HG02571 (cell line): Measurements from ENCODE around the gene NOTCH4.

Source experiments
- ATAC-seq: cut with Tn5 transposase; IDR thresholded peaks from one replicate; pipeline ENCODE4 v1.9.1; 2021; ENCODE audit warnings: mild to moderate bottlenecking, moderate library complexity; ENCODE audit not compliant: unreplicated experiment

NOTCH4 gene

GRCh38 chr6:32183030-32183429 lies 40.8 kb downstream of the NOTCH4 start:
- no peak for ATAC-seq

DNA sequence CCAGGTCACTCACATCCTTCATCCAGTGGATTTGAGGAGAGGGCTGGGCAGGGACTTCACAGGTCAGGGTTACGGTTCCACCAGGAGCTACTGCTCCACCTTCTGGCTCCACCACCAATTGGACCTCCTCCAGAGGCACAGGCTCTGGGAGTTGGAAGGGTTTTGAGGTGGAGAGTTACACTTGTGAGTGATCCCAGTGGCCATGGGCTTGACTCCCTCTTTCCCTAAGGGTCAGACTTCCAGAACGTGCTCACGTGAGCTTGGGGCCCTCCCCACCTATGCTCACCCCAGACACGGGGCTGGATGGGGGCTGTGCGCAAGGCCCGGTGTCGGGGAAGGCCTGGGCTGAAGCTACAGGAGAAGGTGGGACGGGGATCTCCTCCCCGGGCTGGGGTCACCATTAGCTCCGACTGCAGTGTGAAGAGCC lies 41.3 kb downstream of the NOTCH4 start:
- no peak for ATAC-seq

DNA sequence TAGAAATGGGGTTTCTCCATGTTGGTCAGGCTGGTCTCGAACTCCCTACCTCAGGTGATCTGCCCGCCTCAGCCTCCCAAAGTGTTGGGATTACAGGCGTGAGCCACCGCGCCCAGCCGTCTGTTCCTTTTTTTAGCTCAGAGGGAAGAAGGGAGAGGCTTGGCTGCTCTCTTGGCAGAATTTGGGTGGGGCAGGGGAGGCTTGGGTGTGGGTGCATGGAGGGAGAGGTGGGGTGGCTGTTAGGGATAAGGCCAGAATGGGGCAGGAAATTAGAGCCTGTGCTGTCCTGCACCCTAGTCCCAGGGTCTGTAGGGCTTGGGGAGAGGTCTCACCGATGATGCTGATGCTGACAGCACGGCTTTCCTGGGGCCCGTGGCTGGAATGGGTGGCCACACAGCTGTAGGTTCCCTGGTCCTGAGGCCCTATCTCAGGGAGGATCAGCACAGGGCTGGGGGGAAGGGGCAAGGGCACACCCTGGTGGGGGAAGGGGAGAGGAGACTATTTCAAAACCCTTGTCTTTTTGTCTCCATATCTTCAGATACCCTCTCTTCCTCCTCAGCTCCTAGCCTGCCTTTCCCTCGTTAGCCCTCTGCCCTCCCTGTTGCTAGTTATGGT lies 41.8 kb downstream of the NOTCH4 start:
- no peak for ATAC-seq

- no peak for ATAC-seq
These were observed 42.6 kb downstream of the NOTCH4 start for GRCh38 chr6:32181148-32181702.

- ATAC-seq = no peak
These were observed 44.0 kb downstream of the NOTCH4 start for GRCh38 chr6:32179766-32180405.

- ATAC-seq = no peak
These were observed 45.1 kb downstream of the NOTCH4 start for GRCh38 chr6:32178547-32179440.

- ATAC-seq = peak; percentile 74
These were observed 45.9 kb downstream of the NOTCH4 start, which contains the start of gene RNF5 for GRCh38 chr6:32177788-32178546. Gene RNF5, plus strand, starts transcription at chr6:32178405. Its CDS starts 107 bp downstream, at chr6:32178512.

DNA sequence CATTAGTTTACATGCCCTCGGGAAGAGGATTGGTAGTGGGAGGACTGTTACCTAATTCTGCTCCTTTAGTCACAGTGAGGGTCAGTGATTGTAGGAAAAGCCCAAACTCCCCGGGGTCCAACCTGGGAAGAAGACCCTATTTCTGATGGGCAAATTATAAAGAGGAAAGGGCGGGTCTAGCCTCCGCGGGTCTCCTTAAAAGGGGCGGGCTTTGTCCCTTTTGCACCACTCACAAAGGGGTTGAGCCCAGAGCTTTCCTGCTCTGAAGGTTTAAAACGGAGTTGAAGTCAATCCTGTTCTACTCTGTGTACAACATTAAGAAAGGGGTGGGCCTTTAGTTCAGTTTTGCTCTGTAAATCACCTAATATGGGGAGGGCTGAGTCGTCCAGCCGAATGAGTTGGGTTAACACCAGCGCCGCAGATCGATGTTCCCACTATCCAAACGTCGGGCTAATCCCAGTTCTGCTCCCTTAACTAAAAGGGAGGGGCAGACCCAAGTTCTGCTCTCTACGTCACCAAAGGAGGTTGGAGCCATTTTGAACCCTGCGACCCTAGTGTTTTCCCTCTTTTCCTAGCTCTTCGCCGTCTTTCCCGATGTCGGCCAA lies 46.6 kb downstream of the NOTCH4 start:
- ATAC-seq = no peak

GRCh38 chr6:32176476-32177182 lies 47.2 kb downstream of the NOTCH4 start:
- ATAC-seq = no peak

DNA sequence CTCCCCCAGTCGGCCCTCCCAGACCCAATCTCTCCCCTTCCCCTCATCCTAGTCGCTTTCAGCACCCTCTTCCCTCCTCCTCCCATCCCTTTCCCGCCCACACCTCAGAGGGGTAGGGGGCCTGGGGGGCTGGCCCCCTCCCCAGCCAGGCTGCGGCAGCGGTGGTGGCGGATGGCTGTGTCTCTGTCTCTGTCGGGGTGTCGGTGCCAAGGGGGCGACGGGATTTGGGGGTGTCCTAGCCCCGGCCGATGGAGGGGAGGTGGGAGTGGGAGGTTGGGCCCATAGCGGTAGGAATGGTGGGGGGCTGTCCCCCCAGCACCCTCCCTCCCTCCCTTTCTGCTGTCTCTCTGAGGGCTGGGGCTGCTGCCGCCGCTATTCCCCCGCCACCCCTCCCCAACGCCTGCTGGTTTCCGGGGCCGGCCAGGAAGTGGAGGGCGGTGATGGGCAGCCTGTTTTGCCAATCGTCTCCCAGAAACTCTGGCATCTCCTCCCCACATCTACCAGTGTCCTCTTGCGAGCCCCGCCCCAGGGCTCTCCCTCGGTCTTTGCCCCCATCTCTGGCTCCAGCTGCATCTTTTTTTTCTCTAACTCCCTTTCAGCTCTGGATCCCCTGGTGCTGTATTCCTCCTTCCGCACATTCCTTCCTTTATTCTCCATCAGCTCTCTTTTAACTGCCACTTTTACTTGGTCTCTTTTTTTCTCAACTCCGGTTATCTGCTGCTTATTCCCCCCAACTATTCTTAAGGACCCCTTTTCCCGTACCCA lies 48.0 kb downstream of the NOTCH4 start, which contains the start of gene AGPAT1:
TSS of gene AGPAT1 (minus strand) at position 374 of the 765 bp plus-strand sequence. CDS start 4,588 bp downstream, outside the sequence.
- ATAC-seq = peak; percentile 43

- ATAC-seq = no peak
These were observed 48.6 kb downstream of the NOTCH4 start for GRCh38 chr6:32175322-32175710.

- no peak for ATAC-seq
These were observed 49.5 kb downstream of the NOTCH4 start for GRCh38 chr6:32174416-32174815.

DNA sequence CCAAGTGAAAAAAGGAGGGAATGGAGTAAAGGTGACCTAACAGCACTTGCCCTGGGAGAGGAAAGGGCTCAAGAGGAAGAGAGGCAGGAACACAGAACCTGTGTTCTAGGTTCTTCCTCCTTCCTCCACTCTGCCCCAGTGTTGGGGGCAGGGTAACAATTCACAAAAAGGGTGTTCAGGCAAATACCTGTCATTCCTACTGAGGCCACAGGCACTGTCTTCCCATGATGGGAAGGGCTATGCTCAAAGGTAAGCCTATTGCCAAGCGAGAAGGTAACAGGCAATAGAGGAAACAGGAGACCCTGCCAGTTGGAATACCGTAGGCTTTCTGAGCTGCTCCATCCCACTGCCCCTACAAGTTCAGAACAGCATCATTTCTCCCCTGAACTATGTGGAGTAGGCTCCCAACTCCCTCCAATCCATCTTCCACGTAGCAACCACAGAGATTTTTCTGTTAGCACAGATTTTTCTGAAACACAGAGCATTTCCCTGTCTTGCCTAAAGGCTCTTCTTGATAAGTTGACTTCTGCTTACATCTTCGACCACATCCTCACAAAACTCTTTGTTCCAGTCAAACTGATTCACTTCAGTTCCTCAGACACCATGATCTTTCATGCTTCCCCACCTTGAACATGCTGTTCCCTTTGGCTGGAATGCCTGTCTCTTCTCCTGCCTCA lies 50.7 kb downstream of the NOTCH4 start:
- no peak for ATAC-seq

- no peak for ATAC-seq
These were observed 52.6 kb downstream of the NOTCH4 start for GRCh38 chr6:32171234-32171633.

DNA sequence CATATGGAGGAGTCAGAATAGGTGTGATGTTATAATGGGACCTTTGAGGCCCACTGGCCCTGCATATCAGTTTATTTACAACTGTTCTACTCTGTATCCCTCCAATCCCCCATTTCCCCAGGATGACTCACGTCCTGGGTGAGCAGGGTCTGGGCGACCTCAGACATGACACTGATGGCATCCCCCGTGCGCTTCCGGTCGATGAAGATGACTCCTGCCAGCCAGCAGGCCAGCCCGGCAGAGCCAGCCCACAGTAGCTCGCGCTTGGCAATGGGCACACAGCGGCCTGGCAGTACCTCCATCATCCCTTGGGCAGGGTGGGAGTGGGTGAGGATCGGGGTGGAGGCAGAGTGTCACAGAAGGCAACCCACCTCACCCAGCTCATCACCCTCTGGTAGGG lies 53.6 kb downstream of the NOTCH4 start:
- no peak for ATAC-seq

DNA sequence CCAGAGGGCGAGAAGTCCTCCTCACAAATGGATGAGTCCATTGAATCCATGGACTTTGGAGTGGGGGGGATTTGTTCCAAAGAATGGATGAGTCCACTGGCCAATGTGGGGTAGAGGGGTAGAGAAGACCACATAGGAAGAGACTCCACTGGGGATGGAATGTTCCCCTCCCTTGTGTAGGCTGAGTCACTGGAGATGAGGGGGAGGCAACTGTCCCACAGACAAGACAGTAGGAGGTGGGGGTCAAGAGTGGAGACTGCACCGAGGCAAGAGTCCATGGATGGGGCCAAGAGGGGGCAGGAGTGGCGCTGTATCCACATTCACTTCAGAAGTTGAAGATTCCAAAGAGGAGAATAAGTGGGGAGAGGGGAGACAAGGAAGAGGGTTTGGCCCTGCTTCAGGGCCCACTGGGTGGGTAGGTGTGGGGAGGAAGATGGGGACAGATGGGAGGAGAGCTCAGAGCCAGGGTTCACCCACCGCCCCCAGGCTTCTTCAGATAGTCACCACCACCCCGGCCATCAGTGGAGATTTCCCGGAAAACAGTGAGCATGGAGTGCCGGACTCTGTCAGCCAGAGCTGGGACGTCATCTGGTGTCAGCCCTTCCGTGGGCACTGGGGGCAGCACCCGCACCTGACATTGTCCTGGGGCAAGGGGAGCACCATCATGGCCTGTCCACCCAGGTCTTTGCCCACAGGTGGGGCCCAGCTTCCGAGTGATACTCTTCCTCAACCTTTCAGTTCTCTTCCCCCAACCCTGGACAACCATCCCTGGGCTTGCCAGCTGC lies 54.9 kb downstream of the NOTCH4 start:
- no peak for ATAC-seq

- ATAC-seq = no peak
These were observed 55.5 kb downstream of the NOTCH4 start for GRCh38 chr6:32168350-32168749.
